ENCODE measurements around the gene CALCB. TPM values are rescaled to one million over a fixed set of nuclear protein-coding genes. Genes with fewer than 3 reads are reported as not detected.

CALCB gene
- total and polyA plus RNA-seq, 2 of the 8 experiments (the other 6 are each of a cell fraction or from before 2014, with no cell fraction given), result 3.7 to 4.2 TPM

GRCh38 chr11:15091175-15091574 lies 17.8 kb downstream of the CALCB start:
- Histone ChIP-seq H3K4me3 (ENCODE audit: extremely low read depth in 1 of 4, insufficient read depth in 2 of 4, low read depth in 3 of 4, low read length in 4 of 4) (no peak overlapping the region), H3K56ac (replicated peaks; ENCODE audit: insufficient read length, low read depth, low read length) (no peak overlapping the region), H3K79me2 (ENCODE audit: control insufficient read depth in 1 of 2, insufficient read depth in 2 of 2, low read length in 2 of 2) (no peaks in the 10 kb centered on the region), H3K27me3 (replicated peaks in 1 of 4; ENCODE audit: control insufficient read depth in 3 of 4, extremely low read depth in 1 of 4, insufficient read depth in 3 of 4, low read length in 3 of 4) (no peaks in the 10 kb centered on the region), H3K23me2 (ENCODE audit: low read depth, low read length) (no peaks in the 10 kb centered on the region), H3K4me1 (replicated peaks in 1 of 4; ENCODE audit: control insufficient read depth in 3 of 4, insufficient read depth in 4 of 4, low read length in 3 of 4) (no peaks in the 10 kb centered on the region), H2AFZ (ENCODE audit: low read length) (no peak overlapping the region), H2BK5ac (ENCODE audit: low read depth, low read length) (no peak overlapping the region), H2AK5ac (ENCODE audit: low read depth, low read length) (no peak overlapping the region), H2BK12ac (ENCODE audit: low read depth, low read length) (no peak overlapping the region), H2BK15ac (ENCODE audit: low read length) (no peak overlapping the region), H3K4me2 (ENCODE audit: insufficient read depth in 1 of 2, low read depth in 2 of 2, low read length in 2 of 2) (no peak overlapping the region), H3K4ac (replicated peaks; ENCODE audit: insufficient read length, low read depth, low read length) (no peak overlapping the region), H3K14ac (ENCODE audit: insufficient read length) (no peak overlapping the region), H3K27ac (ENCODE audit: low read depth, low read length) (no peak overlapping the region), H2BK120ac (replicated peaks; ENCODE audit: low read depth, low read length) (no peak overlapping the region), H3K79me1 (ENCODE audit: low read depth, low read length) (no peaks in the 10 kb centered on the region), H3K23ac (ENCODE audit: insufficient read length) (no peak overlapping the region), H4K91ac (replicated peaks; ENCODE audit: insufficient read length, low read length) (no peak overlapping the region), H3K9ac (replicated peaks in 1 of 4; ENCODE audit: extremely low read depth in 1 of 4, low read depth in 3 of 4, low read length in 3 of 4) (no peak overlapping the region), H3K9me3 (ENCODE audit: insufficient read depth in 2 of 2, low read depth in 1 of 2, low read length in 1 of 2) (no peaks in the 10 kb centered on the region; a peak in 1 of 4 replicates), H4K20me1 (replicated peaks in 1 of 2; ENCODE audit: control insufficient read depth in 1 of 2, insufficient read depth in 2 of 2, low read length in 2 of 2) (no peaks in the 10 kb centered on the region), H2BK20ac (ENCODE audit: low read length) (no peak overlapping the region), H3K36me3 (ENCODE audit: control insufficient read depth in 2 of 4, insufficient read depth in 4 of 4, low read length in 3 of 4) (no peaks in the 10 kb centered on the region), H4K5ac (ENCODE audit: insufficient read length, low read depth, low read length) (no peak overlapping the region), H4K8ac (ENCODE audit: extremely low read depth, insufficient read depth, low read length) (no peak overlapping the region), H3K18ac (ENCODE audit: extremely low read depth, low read length) (no peak overlapping the region)
- TF ChIP-seq YY1 (IDR thresholded peaks at IDR 0.05; ENCODE audit: low read depth, low read length), result no peak
- TF ChIP-seq GTF2F1 (IDR thresholded peaks at IDR 0.05; ENCODE audit: borderline replicate concordance, low read depth, low read length), result no peak
- no peak for TF ChIP-seq EGR1 (IDR thresholded peaks at IDR 0.05; ENCODE audit: borderline replicate concordance, low read depth, low read length)
- TF ChIP-seq SIRT6 (IDR thresholded peaks at IDR 0.05; ENCODE audit: low read length), result no peak
- TF ChIP-seq SP2 (IDR thresholded peaks at IDR 0.05; ENCODE audit: low read length), result no peak
- no peak for TF ChIP-seq CHD1 (IDR thresholded peaks at IDR 0.05; ENCODE audit: low read depth, low read length)
- TF ChIP-seq RBBP5 (IDR thresholded peaks at IDR 0.05; ENCODE audit: borderline replicate concordance, low read depth, low read length), result no peak
- DNase-seq (ENCODE audit: low read depth in 1 of 2, low spot score in 2 of 2) (no peak), FAIRE-seq (no peak)
- ChIA-PET CTCF (ENCODE audit: partially characterized antibody) (interaction anchor here (0.7 to 5.9 kb wide), 12 partner anchors 9 to 184 kb away, joined by 3 to 36 read pairs (median 6); partner anchors contain the start of gene CALCB), POLR2A (ENCODE audit: partially characterized antibody) (no interaction called here)
